Activated CD4-positive, alpha-beta T cell treated with anti-CD3 and anti-CD28 coated beads, Interleukin-2, amount 50 U/mL, for 16 hours (primary cell): ENCODE results near the gene C1orf146.
A peak's percentile ranks its signal among the peaks of the same experiment; 100 is the strongest.
"Not testable (repeated sequence)": the region's sequence is repeated elsewhere in the genome, so short reads cannot be mapped to it uniquely, and the experiment has no call there.

Experiments used
- DNase-seq: peaks from one replicate; pipeline ENCODE4 v3.0.0-alpha.2; 2020

The C1orf146 gene

GRCh38 chr1:92217721-92218120 is at the start of gene C1orf146:
TSS of gene C1orf146 (plus strand) at chr1:92217915. CDS start at chr1:92231421, 13,506 bp downstream.
- DNase-seq: no peak

GRCh38 chr1:92168657-92169056 is 49.1 kb upstream of the C1orf146 start:
- DNase-seq: no peak

GRCh38 chr1:92169214-92170005 is 48.3 kb upstream of the C1orf146 start:
- no peak for DNase-seq

GRCh38 chr1:92184632-92185031 is 33.1 kb upstream of the C1orf146 start:
- no peak for DNase-seq

GRCh38 chr1:92186081-92186480 is 31.6 kb upstream of the C1orf146 start:
- no peak for DNase-seq

- no peak for DNase-seq
Measured at GRCh38 chr1:92188436-92189255, 29.1 kb upstream of the C1orf146 start.

GRCh38 chr1:92191726-92192125 is 26.0 kb upstream of the C1orf146 start:
- no peak for DNase-seq

- DNase-seq: no peak
Measured at GRCh38 chr1:92192246-92192645, 25.5 kb upstream of the C1orf146 start.

GRCh38 chr1:92194511-92194910 is 23.2 kb upstream of the C1orf146 start:
- DNase-seq: no peak

GRCh38 chr1:92201973-92202372 is 15.7 kb upstream of the C1orf146 start:
- no peak for DNase-seq

GRCh38 chr1:92203105-92203504 is 14.6 kb upstream of the C1orf146 start:
- DNase-seq: peak; percentile 10

GRCh38 chr1:92210701-92211100 is 7.0 kb upstream of the C1orf146 start:
- DNase-seq: no peak

GRCh38 chr1:92211166-92211565 is 6.5 kb upstream of the C1orf146 start:
- DNase-seq: no peak

- DNase-seq: no peak
Measured at GRCh38 chr1:92218559-92218958, 844 bp downstream of the C1orf146 start.

GRCh38 chr1:92219028-92219427 is 1.3 kb downstream of the C1orf146 start:
- no peak for DNase-seq

GRCh38 chr1:92228401-92228800 is 10.7 kb downstream of the C1orf146 start:
- DNase-seq: no peak

- no peak for DNase-seq
Measured at GRCh38 chr1:92230736-92231135, 13.0 kb downstream of the C1orf146 start.

GRCh38 chr1:92240034-92240433 is 22.3 kb downstream of the C1orf146 start:
- no peak for DNase-seq

GRCh38 chr1:92244376-92244775 is 26.7 kb downstream of the C1orf146 start:
- DNase-seq: no peak

- not testable (repeated sequence) for DNase-seq
Measured at GRCh38 chr1:92254714-92255113, 37.0 kb downstream of the C1orf146 start.

- DNase-seq: no peak
Measured at GRCh38 chr1:92259350-92259749, 41.6 kb downstream of the C1orf146 start.

- DNase-seq: no peak
Measured at GRCh38 chr1:92262516-92262915, 44.8 kb downstream of the C1orf146 start.

- DNase-seq: no peak
Measured at GRCh38 chr1:92273039-92273438, 55.3 kb downstream of the C1orf146 start.

GRCh38 chr1:92274939-92275338 is 57.2 kb downstream of the C1orf146 start:
- no peak for DNase-seq
